Naive thymus-derived CD4-positive, alpha-beta T cell (primary cell): ENCODE results near the gene SYCP2. TPM values are rescaled to one million over a fixed set of nuclear protein-coding genes. Genes with fewer than 3 reads are reported as not detected.
"Not testable (repeated sequence)": the region's sequence is repeated elsewhere in the genome, so short reads cannot be mapped to it uniquely, and the experiment has no call there.

Source experiments
- ATAC-seq: fragments of 150-1000 bp; cut with Tn5 transposase; 2 replicates; pipeline ENCODE4 v1.10.0; 2021; ENCODE audit warnings: mild to moderate bottlenecking, moderate library complexity
- CTCF ChIA-PET: fragments of 350-600 bp; sonication (Branson Sonifier 250); formaldehyde crosslinking; loops from one replicate; lab custom pipeline; 2021; ENCODE audit warnings: antibody characterized with exemption; lab: Charles Lee
- POLR2A ChIA-PET: fragments of 350-600 bp; sonication (Branson Sonifier 250); formaldehyde crosslinking; loops from one replicate; lab custom pipeline; 2021; ENCODE audit warnings: antibody characterized with exemption, inconsistent platforms; lab: Charles Lee
- DNase-seq, 9 donors: peaks; one replicate each; pipeline versions ENCODE4 v3.0.0 to v3.0.0-alpha.2; 2020 to 2022; ENCODE audit warnings: mixed read lengths in 1 of 9
- H3K27ac ChIP-seq: one replicate; pipeline ENCODE4 v1.7.0; 2013; ENCODE audit warnings: mild to moderate bottlenecking, low read depth, low read length, moderate library complexity
- H3K27me3 ChIP-seq, 2 donors: one replicate each; pipeline ENCODE4 v1.7.0; 2013; ENCODE audit warnings: low read length in 2 of 2, mild to moderate bottlenecking in 2 of 2, moderate library complexity in 2 of 2; ENCODE audit not compliant: control insufficient read depth in 2 of 2, insufficient read depth in 2 of 2
- H3K36me3 ChIP-seq, 3 experiments: 1 replicate in 2 of 3; 2 replicates in 1 of 3; pipeline ENCODE4 v1.7.0; 2013; ENCODE audit warnings: low read length in 3 of 3, mild to moderate bottlenecking in 3 of 3, moderate library complexity in 1 of 3; ENCODE audit not compliant: insufficient read depth in 3 of 3, control insufficient read depth in 2 of 3
- H3K4me1 ChIP-seq, 2 donors: one replicate each; pipeline ENCODE4 v1.7.0; 2013; ENCODE audit warnings: low read length in 2 of 2, mild to moderate bottlenecking in 2 of 2, moderate library complexity in 1 of 2; ENCODE audit not compliant: control insufficient read depth in 2 of 2, insufficient read depth in 2 of 2
- H3K4me3 ChIP-seq: 2 replicates; pipeline ENCODE4 v1.7.0; 2013; ENCODE audit warnings: mild to moderate bottlenecking, low read length
- H3K9me3 ChIP-seq, 3 experiments: 1 replicate in 2 of 3; 2 replicates in 1 of 3; pipeline ENCODE4 v1.7.0; 2013; ENCODE audit warnings: low read length in 3 of 3; ENCODE audit not compliant: control insufficient read depth in 2 of 3
- H3K27ac Mint-ChIP-seq, 9 donors: one replicate each; pipeline ENCODE4 v1.8.0; 2020 to 2022; ENCODE audit warnings: mixed read lengths in 9 of 9, mild to moderate bottlenecking in 8 of 9, moderate library complexity in 5 of 9, inconsistent platforms in 2 of 9
- H3K27me3 Mint-ChIP-seq, 5 donors: one replicate each; pipeline ENCODE4 v1.8.0; 2021 to 2022; ENCODE audit warnings: mixed read lengths in 5 of 5, mild to moderate bottlenecking in 1 of 5
- H3K36me3 Mint-ChIP-seq, 5 donors: one replicate each; pipeline ENCODE4 v1.8.0; 2020 to 2022; ENCODE audit warnings: mixed read lengths in 5 of 5, mild to moderate bottlenecking in 3 of 5, inconsistent platforms in 1 of 5
- H3K4me1 Mint-ChIP-seq, 7 donors: one replicate each; pipeline ENCODE4 v1.8.0; 2020 to 2022; ENCODE audit warnings: mixed read lengths in 7 of 7, mild to moderate bottlenecking in 3 of 7, inconsistent platforms in 1 of 7
- H3K4me3 Mint-ChIP-seq, 10 donors: one replicate each; pipeline ENCODE4 v1.8.0; 2020 to 2022; ENCODE audit warnings: mild to moderate bottlenecking in 10 of 10, mixed read lengths in 10 of 10, moderate library complexity in 6 of 10, inconsistent platforms in 2 of 10
- H3K9me3 Mint-ChIP-seq, 11 donors: one replicate each; pipeline ENCODE4 v1.8.0; 2020 to 2022; ENCODE audit warnings: mixed read lengths in 11 of 11, mild to moderate bottlenecking in 4 of 11, inconsistent platforms in 1 of 11, moderate library complexity in 1 of 11
- intact Hi-C, 2 donors: fragments of 100-400 bp; cut with micrococcal nuclease; formaldehyde crosslinking; loops; one replicate each; pipeline ENCODE4 v1.15.1; 2023
- polyA plus RNA-seq, 2 donors: library from polyadenylated mRNA; unstranded; fragments of 300-500 nt; fragmentation: Illumina TruSeq; gene quantifications; one replicate each; pipeline ENCODE4 v1.2.3, GENCODE V29; 2021
- total RNA-seq, 6 experiments: library from RNA in 5 of 6; stranded (reverse) in 5 of 6; gene quantifications; 1 replicate in 5 of 6; 2 replicates in 1 of 6; pipeline ENCODE4 v1.2.3 and lab custom pipeline; 2021 to 2026

SYCP2 gene
- total and polyA plus RNA-seq, 7 experiments from 2014 or later, result 0.47 to 7.8 (median 3.2) TPM

GRCh38 chr20:59911041-59911440, 22.4 kb downstream of the SYCP2 start:
- no peak overlapping the region for H3K4me3 Mint-ChIP-seq
- H3K4me1 Mint-ChIP-seq, result peaks cover 0 to 2% (median 0%) of the 10 kb centered on the region in 7 donors
- no peak for DNase-seq
- Histone ChIP-seq H3K36me3 (no peaks in the 10 kb centered on the region), H3K27me3 (no peaks in the 10 kb centered on the region), H3K4me3 (no peak overlapping the region), H3K4me1 (no peaks in the 10 kb centered on the region), H3K27ac (no peak overlapping the region), H3K9me3 (no peaks in the 10 kb centered on the region)
- peaks cover 0 to 2% (median 0%) of the 10 kb centered on the region in 11 donors for H3K9me3 Mint-ChIP-seq
- peaks cover 0 to 3% (median 0%) of the 10 kb centered on the region in 5 donors for H3K36me3 Mint-ChIP-seq
- CTCF ChIA-PET, result no interaction called here
- H3K27ac Mint-ChIP-seq, result no peak overlapping the region
- ATAC-seq, result no peak
- POLR2A ChIA-PET, result no interaction called here
- peaks cover 0 to 2% (median 0%) of the 10 kb centered on the region in 5 donors for H3K27me3 Mint-ChIP-seq
- intact Hi-C loops, result no loop called here

- ChIA-PET POLR2A (no interaction called here), CTCF (no interaction called here)
- Histone ChIP-seq H3K27ac (no peak overlapping the region), H3K27me3 (no peaks in the 10 kb centered on the region), H3K4me1 (no peaks in the 10 kb centered on the region), H3K4me3 (no peak overlapping the region), H3K36me3 (no peaks in the 10 kb centered on the region), H3K9me3 (no peaks in the 10 kb centered on the region)
- Mint-ChIP-seq H3K27ac (no peak overlapping the region), H3K4me3 (no peak overlapping the region), H3K27me3 (peaks cover 0 to 7% (median 0%) of the 10 kb centered on the region in 5 donors), H3K9me3 (peaks cover 0 to 2% (median 0%) of the 10 kb centered on the region in 11 donors), H3K36me3 (peaks cover 0 to 3% (median 0%) of the 10 kb centered on the region in 5 donors), H3K4me1 (peaks cover 0 to 2% (median 0%) of the 10 kb centered on the region in 7 donors)
- intact Hi-C loops, result no loop called here
- ATAC-seq, result no peak
- no peak for DNase-seq
These were observed 24.6 kb downstream of the SYCP2 start for GRCh38 chr20:59908855-59909254.

DNA sequence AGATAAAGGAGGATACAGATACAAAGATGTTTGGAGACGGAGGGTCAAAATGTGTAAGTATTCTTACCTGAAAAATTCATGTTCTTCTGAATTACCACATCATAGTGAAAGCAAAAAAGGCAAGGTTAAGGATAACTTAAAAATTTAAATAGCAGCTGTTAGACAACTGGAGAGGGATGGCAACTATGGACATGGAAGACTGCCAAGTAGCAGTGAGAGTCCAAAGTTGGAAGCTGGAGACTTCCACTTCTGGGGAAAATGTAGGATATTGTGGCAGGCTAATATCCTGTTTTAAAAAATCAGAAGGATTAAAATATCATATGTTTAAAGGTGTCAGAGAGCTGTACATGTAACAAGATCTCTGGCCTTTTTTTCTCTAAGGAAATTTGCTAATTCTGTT, 29.8 kb downstream of the SYCP2 start:
- no peaks in the 10 kb centered on the region for H3K4me1 ChIP-seq
- Mint-ChIP-seq H3K36me3 (peaks cover 0 to 9% (median 0%) of the 10 kb centered on the region in 5 donors), H3K27ac (no peak overlapping the region), H3K4me3 (no peak overlapping the region), H3K9me3 (no peaks in the 10 kb centered on the region), H3K4me1 (peaks cover 0 to 3% (median 0%) of the 10 kb centered on the region in 7 donors), H3K27me3 (peaks cover 0 to 15% (median 3%) of the 10 kb centered on the region in 5 donors)
- DNase-seq (no peak), ATAC-seq (no peak)
- no peak overlapping the region for H3K4me3 ChIP-seq
- ChIA-PET POLR2A (no interaction called here), CTCF (no interaction called here)
- no peak overlapping the region for H3K27ac ChIP-seq
- no peaks in the 10 kb centered on the region for H3K36me3 ChIP-seq
- intact Hi-C loops, result no loop called here
- H3K9me3 ChIP-seq, result no peaks in the 10 kb centered on the region
- no peaks in the 10 kb centered on the region for H3K27me3 ChIP-seq

GRCh38 chr20:59902470-59902869, 31.0 kb downstream of the SYCP2 start:
- Mint-ChIP-seq H3K36me3 (peaks cover 0 to 9% (median 0%) of the 10 kb centered on the region in 5 donors), H3K4me1 (peaks cover 0 to 3% (median 0%) of the 10 kb centered on the region in 7 donors), H3K27me3 (peaks cover 0 to 15% (median 3%) of the 10 kb centered on the region in 5 donors), H3K4me3 (no peak overlapping the region), H3K27ac (no peak overlapping the region), H3K9me3 (peaks cover 0 to 2% (median 0%) of the 10 kb centered on the region in 11 donors)
- intact Hi-C loops, result no loop called here
- ATAC-seq, result no peak
- Histone ChIP-seq H3K27me3 (no peaks in the 10 kb centered on the region), H3K36me3 (no peaks in the 10 kb centered on the region), H3K4me3 (no peak overlapping the region), H3K9me3 (no peaks in the 10 kb centered on the region), H3K27ac (no peak overlapping the region), H3K4me1 (no peaks in the 10 kb centered on the region)
- ChIA-PET POLR2A (no interaction called here), CTCF (no interaction called here)
- DNase-seq, result no peak

DNA sequence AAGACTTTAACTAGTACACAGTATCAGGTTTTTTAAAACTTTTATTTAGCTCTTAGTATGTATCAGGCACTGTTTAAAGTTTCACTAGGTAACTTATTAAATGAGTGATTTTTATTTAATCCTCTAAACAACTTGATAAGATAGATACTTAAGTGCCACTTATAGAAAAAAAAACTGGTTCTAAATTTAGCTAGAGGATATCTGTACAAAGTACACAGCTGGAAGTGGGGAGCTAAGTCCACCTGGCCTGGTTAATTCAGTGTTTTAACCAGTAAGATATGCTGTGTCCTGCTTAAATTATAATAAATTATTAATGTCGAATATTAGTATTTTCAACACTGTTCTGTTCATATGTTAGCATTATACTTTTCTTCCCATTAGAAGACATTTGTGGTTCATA, 37.5 kb downstream of the SYCP2 start:
- CTCF ChIA-PET, result no interaction called here
- POLR2A ChIA-PET, result no interaction called here

DNA sequence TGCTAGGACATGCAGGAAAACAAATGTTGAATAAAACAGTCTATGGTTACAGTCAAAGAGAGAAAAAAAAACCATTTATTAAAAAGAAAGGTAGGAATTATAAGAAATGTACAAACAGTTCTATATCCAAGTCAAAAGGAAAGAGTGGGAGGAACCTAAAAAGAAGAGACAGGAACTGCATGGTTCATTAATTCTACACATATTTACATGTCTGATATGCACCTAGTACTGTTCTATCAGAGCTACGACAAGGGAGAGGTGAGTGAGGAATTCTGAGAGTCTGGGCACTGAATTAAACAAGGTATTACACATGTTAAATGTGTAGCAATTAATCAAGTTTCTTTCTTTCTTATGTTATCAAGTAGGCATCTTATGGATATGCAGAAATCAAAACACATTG, 41.9 kb downstream of the SYCP2 start:
- H3K27ac Mint-ChIP-seq, result peak overlapping the region in 2 of 9 donors; percentile 28 to 34
- no peak for DNase-seq
- H3K4me1 ChIP-seq, result no peaks in the 10 kb centered on the region
- intact Hi-C loops, result no loop called here
- H3K36me3 Mint-ChIP-seq, result peaks cover 0 to 7% (median 0%) of the 10 kb centered on the region in 5 donors
- H3K4me3 Mint-ChIP-seq, result no peak overlapping the region
- no peaks in the 10 kb centered on the region for H3K36me3 ChIP-seq
- ChIA-PET POLR2A (no interaction called here), CTCF (no interaction called here)
- H3K4me3 ChIP-seq, result no peak overlapping the region
- H3K27ac ChIP-seq, result no peak overlapping the region
- peaks cover 0 to 3% (median 0%) of the 10 kb centered on the region in 11 donors for H3K9me3 Mint-ChIP-seq
- H3K27me3 Mint-ChIP-seq, result peaks cover 0 to 4% (median 0%) of the 10 kb centered on the region in 5 donors
- peaks cover 0 to 4% of the 10 kb centered on the region in 2 donors for H3K27me3 ChIP-seq
- no peak for ATAC-seq
- H3K4me1 Mint-ChIP-seq, result no peaks in the 10 kb centered on the region
- no peaks in the 10 kb centered on the region for H3K9me3 ChIP-seq

More for the DNA sequence above, 37.5 kb downstream of the SYCP2 start:
- Mint-ChIP-seq H3K36me3 (peaks cover 0 to 9% (median 3%) of the 10 kb centered on the region in 5 donors), H3K9me3 (peaks cover 0 to 2% (median 0%) of the 10 kb centered on the region in 11 donors), H3K27me3 (peaks cover 0 to 8% (median 0%) of the 10 kb centered on the region in 5 donors), H3K4me3 (no peak overlapping the region), H3K4me1 (no peaks in the 10 kb centered on the region), H3K27ac (no peak overlapping the region)
- intact Hi-C loops, result no loop called here
- Histone ChIP-seq H3K27me3 (peaks cover 0 to 4% of the 10 kb centered on the region in 2 donors), H3K36me3 (no peaks in the 10 kb centered on the region), H3K4me1 (no peaks in the 10 kb centered on the region), H3K9me3 (no peaks in the 10 kb centered on the region), H3K27ac (no peak overlapping the region), H3K4me3 (no peak overlapping the region)
- DNase-seq (no peak), ATAC-seq (no peak)

- H3K36me3 ChIP-seq, ATAC-seq, POLR2A ChIA-PET, H3K4me3 ChIP-seq, H3K4me1 Mint-ChIP-seq, DNase-seq, H3K4me3 Mint-ChIP-seq, CTCF ChIA-PET, H3K36me3 Mint-ChIP-seq, H3K9me3 Mint-ChIP-seq, H3K4me1 ChIP-seq, H3K27ac Mint-ChIP-seq, H3K27me3 Mint-ChIP-seq, H3K9me3 ChIP-seq, H3K27me3 ChIP-seq, H3K27ac ChIP-seq, intact Hi-C loops: not testable (repeated sequence)
These were observed 43.4 kb downstream of the SYCP2 start for GRCh38 chr20:59890035-59890434.
